Chondrocyte (in vitro differentiated cells): Measurements from ENCODE around the gene NLRP1. TPM values are rescaled to one million over a fixed set of nuclear protein-coding genes. Genes with fewer than 3 reads are reported as not detected.

Source experiments
- DNase-seq: peaks from one replicate; pipeline ENCODE4 v3.0.0; 2021; ENCODE audit warnings: mixed read lengths, low spot score
- H3K27ac Mint-ChIP-seq: one replicate; pipeline ENCODE4 v1.8.0; 2021; ENCODE audit warnings: mild to moderate bottlenecking, moderate library complexity, mixed read lengths; ENCODE audit not compliant: unreplicated experiment
- H3K27me3 Mint-ChIP-seq: 2 replicates; pipeline ENCODE4 v1.8.0; 2021; ENCODE audit warnings: low read depth, mixed read lengths
- H3K36me3 Mint-ChIP-seq: 2 replicates; pipeline ENCODE4 v1.8.0; 2021; ENCODE audit warnings: low read depth, mixed read lengths
- H3K4me1 Mint-ChIP-seq: 2 replicates; pipeline ENCODE4 v1.8.0; 2021; ENCODE audit warnings: low read depth, mild to moderate bottlenecking, mixed read lengths
- H3K4me3 Mint-ChIP-seq: one replicate; pipeline ENCODE4 v1.8.0; 2021; ENCODE audit warnings: mild to moderate bottlenecking, moderate library complexity, mixed read lengths; ENCODE audit not compliant: unreplicated experiment
- H3K9me3 Mint-ChIP-seq: 2 replicates; pipeline ENCODE4 v1.8.0; 2021; ENCODE audit warnings: low read depth, mixed read lengths
- total RNA-seq: library from RNA; stranded (reverse); gene quantifications from 3 replicates; pipeline ENCODE4 v1.2.1, GENCODE V29; 2021
- TF ChIP-seq, protein P1 (sequence below): fragments of 200-600 bp; sonication (generic); IDR thresholded peaks from 2 replicates; pipeline ENCODE4 v1.5.0; 2021; ENCODE audit warnings: antibody characterized with exemption, mild to moderate bottlenecking, moderate library complexity

NLRP1 gene
- total RNA-seq, 1 donor from 2014 or later, result 24.8 TPM

DNA sequence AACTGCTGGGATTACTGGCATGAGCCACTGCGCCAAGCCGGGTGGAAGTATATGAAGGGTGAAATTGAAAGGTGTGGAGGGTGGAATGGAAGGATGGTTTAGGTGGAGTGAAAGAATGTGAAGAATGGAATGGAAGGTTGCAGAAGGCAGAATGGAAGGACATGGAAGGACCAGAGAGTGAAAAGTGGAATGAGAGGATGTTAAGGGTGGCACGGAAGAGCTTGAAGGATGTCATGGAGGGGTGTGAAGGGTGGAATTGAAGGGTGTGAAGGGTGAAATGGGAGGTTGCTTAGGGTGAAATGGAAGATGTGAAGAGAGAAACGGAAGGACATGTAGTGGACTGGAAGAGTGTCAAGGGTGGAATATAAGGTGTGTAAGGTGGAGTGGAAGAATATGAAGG lies 81.8 kb downstream of the NLRP1 start:
- H3K4me3 Mint-ChIP-seq, result no peak overlapping the region
- no peak overlapping the region for H3K27ac Mint-ChIP-seq
- no peaks in the 10 kb centered on the region for H3K9me3 Mint-ChIP-seq
- H3K36me3 Mint-ChIP-seq, result no peaks in the 10 kb centered on the region
- TF ChIP-seq, protein P1, sequence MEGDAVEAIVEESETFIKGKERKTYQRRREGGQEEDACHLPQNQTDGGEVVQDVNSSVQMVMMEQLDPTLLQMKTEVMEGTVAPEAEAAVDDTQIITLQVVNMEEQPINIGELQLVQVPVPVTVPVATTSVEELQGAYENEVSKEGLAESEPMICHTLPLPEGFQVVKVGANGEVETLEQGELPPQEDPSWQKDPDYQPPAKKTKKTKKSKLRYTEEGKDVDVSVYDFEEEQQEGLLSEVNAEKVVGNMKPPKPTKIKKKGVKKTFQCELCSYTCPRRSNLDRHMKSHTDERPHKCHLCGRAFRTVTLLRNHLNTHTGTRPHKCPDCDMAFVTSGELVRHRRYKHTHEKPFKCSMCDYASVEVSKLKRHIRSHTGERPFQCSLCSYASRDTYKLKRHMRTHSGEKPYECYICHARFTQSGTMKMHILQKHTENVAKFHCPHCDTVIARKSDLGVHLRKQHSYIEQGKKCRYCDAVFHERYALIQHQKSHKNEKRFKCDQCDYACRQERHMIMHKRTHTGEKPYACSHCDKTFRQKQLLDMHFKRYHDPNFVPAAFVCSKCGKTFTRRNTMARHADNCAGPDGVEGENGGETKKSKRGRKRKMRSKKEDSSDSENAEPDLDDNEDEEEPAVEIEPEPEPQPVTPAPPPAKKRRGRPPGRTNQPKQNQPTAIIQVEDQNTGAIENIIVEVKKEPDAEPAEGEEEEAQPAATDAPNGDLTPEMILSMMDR, result no peak
- H3K27me3 Mint-ChIP-seq, result no peaks in the 10 kb centered on the region
- no peak for DNase-seq
- H3K4me1 Mint-ChIP-seq, result peaks cover 20% of the 10 kb centered on the region

DNA sequence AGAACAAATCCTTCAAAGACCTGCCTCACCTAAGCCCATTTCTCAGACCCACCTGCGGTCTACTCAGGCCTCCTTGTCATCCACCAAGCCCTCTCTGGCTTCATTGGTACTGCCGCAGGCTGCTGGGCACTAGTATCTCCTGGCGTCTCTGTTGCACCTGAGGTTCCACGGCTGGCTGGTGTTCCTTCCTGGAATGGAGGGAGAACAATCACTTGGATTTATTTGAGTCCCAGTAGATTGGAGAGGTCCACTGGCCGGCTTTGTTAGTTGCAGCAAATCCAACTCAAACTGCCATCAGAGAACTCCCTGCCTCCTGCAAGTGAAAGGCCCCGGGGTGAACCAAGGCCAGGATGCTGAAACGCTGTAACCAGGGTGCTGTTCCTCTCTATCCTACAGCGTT lies 82.6 kb downstream of the NLRP1 start:
- peak overlapping the region; percentile 37 for H3K27ac Mint-ChIP-seq
- no peaks in the 10 kb centered on the region for H3K36me3 Mint-ChIP-seq
- peaks cover 20% of the 10 kb centered on the region for H3K4me1 Mint-ChIP-seq
- H3K9me3 Mint-ChIP-seq, result no peaks in the 10 kb centered on the region
- peak overlapping the region; percentile 93 for H3K4me3 Mint-ChIP-seq
- no peak for DNase-seq
- TF ChIP-seq, protein P1, result no peak
- H3K27me3 Mint-ChIP-seq, result no peaks in the 10 kb centered on the region

DNA sequence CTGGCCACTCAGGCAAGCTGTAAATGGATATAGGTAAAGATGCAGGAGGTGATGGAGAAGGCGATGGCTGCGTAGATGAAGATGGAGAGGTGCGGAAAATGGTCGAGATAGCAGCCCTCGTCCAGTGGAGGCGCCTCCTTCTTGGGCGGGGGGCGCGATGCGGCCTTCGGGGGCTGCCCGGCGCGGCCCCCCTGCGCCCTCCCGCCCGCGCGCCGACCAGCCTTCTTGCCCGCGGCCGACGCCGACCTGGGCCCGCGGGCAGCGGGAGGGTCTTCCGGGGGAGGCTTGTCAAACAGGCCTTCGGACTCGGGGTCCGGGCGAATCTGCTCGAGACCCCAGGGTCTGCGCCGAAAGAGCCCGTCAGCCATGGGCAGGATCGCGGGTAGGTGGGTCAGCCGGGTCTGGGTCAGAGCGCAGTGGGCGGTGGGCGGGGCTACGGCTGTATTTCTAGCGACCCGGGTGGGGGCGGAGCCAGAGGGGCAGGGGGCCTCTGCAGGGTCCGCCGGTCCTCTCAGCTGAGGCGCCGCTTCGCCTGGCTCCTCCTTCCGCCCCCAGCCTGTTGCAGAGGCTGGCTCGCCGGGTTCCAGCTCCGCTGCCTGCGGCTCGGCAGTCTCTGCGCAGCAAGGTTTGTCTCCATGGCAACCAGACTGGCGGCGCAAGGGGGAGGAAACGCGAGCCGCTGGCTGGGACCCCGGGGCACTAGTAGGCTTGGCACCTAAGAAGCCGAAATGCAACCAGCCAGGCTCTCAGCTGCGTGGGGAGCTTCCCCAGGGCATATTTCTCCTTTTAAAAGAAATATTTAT lies 83.5 kb downstream of the NLRP1 start:
- peak overlapping the region; percentile 93 for H3K4me3 Mint-ChIP-seq
- H3K27me3 Mint-ChIP-seq, result no peaks in the 10 kb centered on the region
- DNase-seq, result peak; percentile 96
- H3K36me3 Mint-ChIP-seq, result no peaks in the 10 kb centered on the region
- TF ChIP-seq, protein P1, result no peak
- no peaks in the 10 kb centered on the region for H3K9me3 Mint-ChIP-seq
- H3K4me1 Mint-ChIP-seq, result peaks cover 20% of the 10 kb centered on the region
- H3K27ac Mint-ChIP-seq, result peak overlapping the region; percentile 66

DNA sequence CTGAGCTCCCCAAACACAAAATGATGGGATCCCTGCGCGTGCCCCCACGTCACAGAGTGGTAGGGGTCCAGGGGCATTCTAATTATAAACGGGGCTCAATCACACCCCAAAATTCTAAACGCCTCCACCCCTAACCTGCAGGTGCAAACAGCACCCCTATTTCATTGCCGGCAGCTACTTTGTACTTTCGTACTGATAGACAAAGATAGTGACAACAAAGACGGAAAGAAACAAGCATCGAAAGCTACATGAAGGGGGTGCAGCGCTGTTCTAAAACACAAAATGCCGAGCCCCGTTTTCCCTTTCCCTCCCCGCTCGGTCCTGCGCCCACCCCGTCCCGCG lies 84.1 kb downstream of the NLRP1 start:
- Mint-ChIP-seq H3K27me3 (no peaks in the 10 kb centered on the region), H3K4me3 (peak overlapping the region; percentile 93), H3K9me3 (no peaks in the 10 kb centered on the region), H3K36me3 (no peaks in the 10 kb centered on the region), H3K27ac (peak overlapping the region; percentile 54), H3K4me1 (peaks cover 20% of the 10 kb centered on the region)
- TF ChIP-seq, protein P1, result no peak
- DNase-seq, result no peak

DNA sequence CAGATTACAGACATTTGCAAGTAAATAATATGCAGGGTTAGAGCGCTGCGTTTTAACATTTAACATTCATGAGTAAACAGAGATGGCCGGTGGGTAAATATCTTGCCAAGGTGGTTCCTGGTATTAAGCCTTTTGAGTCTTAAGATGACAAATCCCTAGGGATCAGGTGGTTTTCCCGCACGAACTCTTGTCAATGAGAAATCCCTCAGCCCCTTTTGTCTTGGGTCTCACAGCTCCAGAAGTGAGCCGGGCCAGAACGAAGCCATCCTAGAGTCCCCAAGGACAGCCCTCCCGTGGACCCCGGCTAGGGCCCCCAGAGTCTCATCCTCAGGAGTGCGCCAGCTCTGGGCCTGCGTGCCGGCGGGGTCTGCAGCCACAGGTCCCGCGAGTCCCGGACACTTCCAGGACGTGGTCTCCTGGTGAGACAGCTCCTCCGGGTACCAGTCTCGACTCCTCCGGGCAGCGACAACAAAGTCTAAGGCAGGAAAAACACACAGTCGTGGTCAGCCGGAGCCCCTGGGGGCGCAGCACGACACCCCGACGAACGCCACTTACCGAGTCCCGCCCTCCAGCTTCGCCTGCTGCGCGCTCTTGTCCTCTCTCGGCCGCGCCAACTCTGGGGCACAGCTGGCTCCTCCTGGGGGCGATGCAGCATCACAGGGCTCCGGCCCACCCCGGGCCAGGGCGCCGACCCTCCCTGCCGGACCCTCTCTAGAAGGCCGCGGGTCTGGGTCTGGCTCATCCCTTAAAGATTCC lies 84.7 kb downstream of the NLRP1 start:
- TF ChIP-seq, protein P1, result no peak
- H3K4me3 Mint-ChIP-seq, result peak overlapping the region; percentile 93
- DNase-seq, result no peak
- H3K27me3 Mint-ChIP-seq, result no peaks in the 10 kb centered on the region
- no peaks in the 10 kb centered on the region for H3K36me3 Mint-ChIP-seq
- H3K27ac Mint-ChIP-seq, result no peak overlapping the region
- no peaks in the 10 kb centered on the region for H3K9me3 Mint-ChIP-seq
- peaks cover 20% of the 10 kb centered on the region for H3K4me1 Mint-ChIP-seq
